Stimulated activated CD4-positive, alpha-beta T cell treated with anti-CD3 and anti-CD28 coated beads, Interleukin-1b, Interleukin-23, amount 100 ng/mL, for 48 hours (primary cell): ENCODE measurements around the gene MIS18A.
A peak's percentile ranks its signal among the peaks of the same experiment; 100 is the strongest.

ENCODE experiments used
- DNase-seq: peaks from one replicate; pipeline ENCODE4 v3.0.0-alpha.2; 2020

MIS18A gene

GRCh38 chr21:32278518-32279376 lies at the start of gene MIS18A:
Gene MIS18A (minus strand): TSS chr21:32279049. CDS start chr21:32279014, 35 bp downstream.
- peak; percentile 99 for DNase-seq

GRCh38 chr21:32328595-32328994 lies 49.7 kb upstream of the MIS18A start:
- DNase-seq: no peak

DNA sequence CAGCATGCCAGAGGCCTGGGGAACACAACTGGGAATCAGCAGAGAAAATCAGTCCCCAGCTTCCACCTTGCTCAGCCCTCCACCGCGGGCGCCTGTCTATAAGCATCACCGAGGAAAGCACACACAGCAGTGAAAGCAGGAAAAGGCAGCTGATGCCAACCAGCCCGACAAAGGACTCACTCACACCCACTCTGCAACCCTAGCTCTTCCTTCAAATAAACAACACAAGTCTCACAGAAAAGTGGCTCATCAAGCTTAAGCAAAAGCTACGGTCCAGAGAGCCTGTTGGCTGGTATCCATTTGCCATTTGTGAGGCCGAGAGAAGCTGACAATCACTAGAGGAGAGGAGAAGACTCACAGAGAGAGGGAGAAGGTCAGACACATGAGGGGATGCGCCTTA lies 46.9 kb upstream of the MIS18A start:
- no peak for DNase-seq

DNA sequence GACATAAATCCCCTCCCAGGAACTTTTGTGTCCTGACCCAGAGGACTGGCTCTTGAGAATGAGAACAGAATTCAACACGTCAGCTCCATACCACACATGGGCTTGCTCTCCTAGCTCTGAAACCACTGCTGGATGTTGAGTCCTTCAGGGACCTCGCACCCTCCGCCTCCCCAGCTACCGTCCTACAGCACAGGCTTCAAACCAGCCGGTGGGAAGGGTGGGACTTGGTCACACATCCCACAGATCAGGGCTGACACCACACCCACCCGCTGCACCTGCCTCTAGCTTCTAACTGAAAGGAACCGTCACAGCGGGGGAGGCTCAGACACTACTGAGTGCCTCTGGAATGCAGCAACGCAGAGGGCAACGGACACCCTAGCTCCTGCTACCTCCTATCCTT lies 43.8 kb upstream of the MIS18A start:
- DNase-seq: no peak

DNA sequence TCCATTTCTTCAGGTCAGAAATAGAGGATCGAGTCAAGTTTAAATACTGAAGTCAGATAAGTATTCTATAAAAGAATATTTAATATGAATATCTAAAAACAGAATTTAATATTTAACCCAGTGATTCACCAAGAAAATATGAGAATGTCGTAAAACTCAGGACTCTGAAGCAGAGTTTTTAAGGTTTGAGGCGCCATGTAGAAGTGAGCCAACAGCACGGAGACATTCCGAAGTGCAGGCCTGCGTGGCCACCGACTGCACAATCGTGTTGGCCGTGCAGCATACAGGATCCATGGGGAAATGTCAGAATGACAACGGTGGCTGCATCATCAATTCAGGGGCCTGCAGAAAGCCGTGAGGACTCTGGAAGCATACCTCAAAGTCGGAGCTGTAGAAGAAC lies 43.3 kb upstream of the MIS18A start:
- no peak for DNase-seq

DNA sequence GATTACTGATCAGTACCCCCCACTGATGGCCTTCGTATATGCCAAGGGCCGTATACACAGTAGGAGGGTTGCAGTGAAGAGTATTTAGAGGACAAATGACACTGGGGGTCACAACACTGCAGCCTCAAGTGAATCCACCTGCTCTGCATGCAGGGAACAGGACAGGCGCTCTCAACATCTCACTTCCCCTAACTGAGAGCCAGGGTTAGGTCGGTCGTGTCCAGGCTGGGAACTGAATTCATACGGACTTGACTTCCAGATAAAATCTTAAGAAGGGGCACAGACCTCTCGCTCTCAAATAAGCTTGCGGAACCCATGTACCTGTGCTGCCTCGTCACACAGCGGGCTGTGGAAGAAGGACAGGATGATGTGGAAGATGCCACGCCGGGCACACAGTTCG lies 42.6 kb upstream of the MIS18A start:
- no peak for DNase-seq

DNA sequence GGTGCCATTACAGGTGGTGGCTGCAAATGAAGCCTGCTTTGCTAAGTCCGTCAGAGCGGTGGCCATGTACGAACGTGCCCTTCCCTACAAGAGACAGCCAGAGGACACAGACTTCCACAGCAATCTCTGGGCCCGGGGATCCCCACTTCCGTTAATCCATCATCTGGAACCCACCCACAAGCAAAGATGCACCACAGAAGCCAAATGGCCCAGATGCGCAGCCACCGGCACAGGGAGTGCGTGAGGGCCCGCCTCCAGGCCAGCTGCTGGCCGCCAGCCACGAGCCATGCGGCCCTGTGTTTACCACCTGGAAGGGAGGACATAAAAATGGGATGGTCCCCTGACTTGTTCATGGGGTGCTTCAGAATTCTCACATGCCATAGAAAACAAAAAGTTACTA lies 41.9 kb upstream of the MIS18A start:
- no peak for DNase-seq

GRCh38 chr21:32320059-32320458 lies 41.2 kb upstream of the MIS18A start:
- DNase-seq: no peak

DNA sequence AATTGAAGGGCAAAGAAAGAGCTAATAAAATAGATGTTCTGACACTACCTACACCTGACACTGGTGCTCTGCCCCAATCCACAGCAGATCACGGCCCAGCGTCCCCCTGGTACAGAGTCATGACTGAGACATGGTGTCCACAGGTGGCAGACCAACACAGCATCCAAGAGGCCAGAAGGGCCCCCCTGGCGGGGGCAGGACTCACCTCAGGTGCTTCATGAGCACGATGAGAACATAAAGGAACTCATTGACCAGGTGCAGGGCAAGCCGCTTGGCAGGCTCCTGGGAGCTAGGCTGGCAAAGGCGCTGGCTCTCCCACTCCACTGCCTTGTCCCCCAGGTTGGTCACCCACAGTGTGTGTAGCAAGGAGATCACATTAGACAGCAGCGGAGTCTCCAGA lies 40.2 kb upstream of the MIS18A start:
- DNase-seq: no peak

DNA sequence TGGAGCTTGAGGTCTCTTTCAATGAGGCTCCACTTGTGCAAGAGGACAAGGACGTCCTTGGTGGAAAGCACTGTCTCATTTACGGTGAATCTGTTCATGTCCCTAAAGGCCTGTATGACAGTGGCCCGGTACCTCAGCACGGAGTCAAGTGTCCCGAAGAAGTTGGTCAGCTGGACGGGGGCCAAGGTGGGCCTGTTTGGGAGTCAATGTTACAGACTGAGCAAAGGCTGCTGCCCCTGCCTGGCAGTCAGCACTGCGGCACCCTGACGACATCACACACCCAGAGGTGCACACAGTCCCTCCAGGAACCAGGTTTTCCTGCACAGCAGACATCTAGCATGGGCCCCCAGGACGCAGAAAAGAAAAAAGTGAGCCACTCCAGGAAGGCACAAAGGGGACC lies 38.9 kb upstream of the MIS18A start:
- DNase-seq: no peak

DNA sequence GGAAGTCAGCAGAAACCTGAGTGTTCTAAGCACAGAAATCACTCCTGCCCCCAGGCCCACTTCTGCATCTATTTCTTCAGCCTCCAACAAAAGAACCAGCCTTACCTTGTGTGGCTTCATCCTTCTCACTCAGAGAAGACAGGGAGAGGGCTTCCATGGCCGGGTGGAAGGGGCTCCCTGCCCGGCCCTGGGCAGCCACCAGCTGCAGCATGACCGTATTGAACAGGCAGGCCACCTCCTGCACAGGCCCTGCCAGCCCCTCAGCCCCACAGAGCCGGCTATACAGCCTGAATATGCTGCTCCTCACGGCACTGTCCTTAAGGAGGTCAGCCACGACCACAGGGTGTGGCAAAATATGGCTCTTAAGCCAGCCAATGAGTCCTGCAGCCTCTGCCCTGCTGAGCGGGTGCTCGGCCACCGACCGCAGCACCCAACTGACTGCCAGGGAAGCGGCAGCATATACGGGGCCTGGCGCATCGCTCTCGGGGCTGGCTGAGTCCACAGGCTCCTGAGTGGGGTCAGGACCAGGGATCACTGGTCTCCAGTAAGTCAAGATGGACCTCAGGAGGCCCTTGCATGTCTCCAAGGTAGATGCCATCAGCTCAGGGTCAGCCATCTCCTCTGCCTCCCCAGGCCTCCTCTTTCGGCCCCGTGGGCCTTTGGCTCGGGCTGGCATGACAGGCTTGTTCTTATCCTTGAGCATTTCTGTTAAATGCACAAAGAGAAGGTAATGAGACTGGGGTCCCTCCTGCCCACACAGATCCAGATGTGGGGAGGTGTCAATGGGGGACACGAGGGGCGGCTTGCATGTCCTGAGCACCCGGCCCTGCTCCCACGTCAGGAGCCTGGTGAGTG lies 37.7 kb upstream of the MIS18A start:
- no peak for DNase-seq

DNA sequence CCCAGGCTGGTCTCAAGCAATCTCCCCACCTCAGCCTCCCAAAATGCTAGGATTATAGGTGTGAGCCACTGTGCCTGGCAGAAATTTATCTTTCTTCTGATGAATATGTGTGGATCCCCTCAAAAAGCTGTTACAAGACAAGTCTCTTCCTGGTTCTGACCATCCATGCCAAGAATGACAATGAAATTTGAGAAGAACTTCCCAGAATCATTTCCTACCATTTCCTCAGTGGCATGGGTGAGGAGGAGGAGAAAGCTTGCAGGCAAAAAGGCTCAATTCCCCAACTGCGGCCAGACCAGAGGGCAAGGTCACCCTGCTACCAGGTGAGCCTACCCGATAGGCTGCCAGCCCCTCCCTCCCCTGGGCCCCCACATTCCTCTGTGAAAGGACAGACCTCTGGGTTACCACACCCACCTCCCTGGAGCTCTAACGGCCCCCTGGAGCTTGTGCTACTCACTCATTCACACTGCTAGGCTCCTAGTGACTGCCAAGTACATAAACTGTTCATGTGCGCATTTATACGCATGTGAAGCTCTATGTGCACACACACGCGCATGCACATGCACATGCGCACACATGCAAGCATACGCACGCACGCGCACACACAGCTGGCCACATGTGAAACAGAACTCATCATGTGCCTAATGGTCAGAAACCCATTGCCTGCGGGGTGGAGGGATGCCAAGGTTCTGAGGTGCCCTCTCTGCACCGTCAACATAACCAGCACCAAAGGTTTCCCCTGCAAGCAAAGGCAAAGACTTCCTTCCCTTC lies 36.8 kb upstream of the MIS18A start:
- no peak for DNase-seq

DNA sequence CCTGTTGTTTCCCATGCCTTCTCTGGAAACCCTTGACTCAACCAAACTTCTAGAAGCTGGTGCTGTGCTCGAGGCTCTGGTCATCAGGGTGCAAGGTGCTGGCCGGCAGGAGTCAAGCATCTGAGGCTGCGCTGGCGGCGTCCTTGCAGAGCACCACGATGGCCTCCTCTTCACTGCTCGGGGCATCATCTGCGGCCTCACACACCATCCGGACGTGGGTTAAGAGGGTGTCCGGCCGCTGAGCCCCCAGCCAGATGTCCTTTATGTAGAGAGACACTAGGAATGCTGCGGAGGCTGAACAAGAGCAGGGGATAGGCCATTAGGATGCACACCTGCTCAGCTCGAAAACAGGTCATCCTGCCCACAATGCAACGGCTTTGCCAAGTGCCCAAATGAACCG lies 36.0 kb upstream of the MIS18A start:
- no peak for DNase-seq

DNA sequence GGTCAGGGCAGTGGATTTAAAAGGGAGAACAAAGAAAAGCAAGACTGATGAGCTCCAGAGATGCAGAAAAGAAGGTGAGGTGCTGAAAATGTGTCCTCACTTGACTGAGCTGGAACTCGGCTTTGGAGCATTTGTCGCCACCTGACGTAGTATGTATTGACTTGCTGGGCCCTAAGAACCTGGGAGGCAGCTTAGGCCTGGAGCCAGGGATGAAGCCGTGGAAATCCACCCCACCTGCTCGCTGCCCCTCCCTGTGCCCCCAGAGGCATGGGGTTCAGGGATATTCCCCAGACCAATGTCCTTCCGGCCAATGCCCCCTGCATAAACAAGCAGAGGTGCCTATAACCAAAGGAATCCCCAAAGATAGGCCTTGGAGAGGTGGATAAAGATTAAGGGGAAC lies 34.1 kb upstream of the MIS18A start:
- DNase-seq: no peak

GRCh38 chr21:32312326-32312725 lies 33.5 kb upstream of the MIS18A start:
- no peak for DNase-seq

DNA sequence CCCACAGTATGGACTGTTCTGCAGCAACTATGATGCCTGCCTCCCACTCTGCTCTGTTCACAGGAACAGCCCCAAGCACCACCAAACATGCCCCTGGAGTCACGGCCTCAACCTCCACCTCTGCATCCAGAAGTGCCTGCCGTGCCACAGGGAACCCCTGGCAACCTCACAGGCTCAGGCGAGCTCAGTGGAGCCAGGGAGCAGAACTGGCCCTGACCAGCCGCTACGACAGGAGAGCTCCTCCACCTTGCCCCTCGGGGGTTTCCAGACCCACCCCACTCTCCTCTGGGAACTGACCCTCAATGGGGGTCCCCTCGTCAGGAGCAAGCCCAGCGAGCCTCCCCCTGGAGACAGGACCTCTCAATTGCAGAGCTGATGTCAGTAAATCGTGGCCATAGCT lies 32.8 kb upstream of the MIS18A start:
- no peak for DNase-seq

DNA sequence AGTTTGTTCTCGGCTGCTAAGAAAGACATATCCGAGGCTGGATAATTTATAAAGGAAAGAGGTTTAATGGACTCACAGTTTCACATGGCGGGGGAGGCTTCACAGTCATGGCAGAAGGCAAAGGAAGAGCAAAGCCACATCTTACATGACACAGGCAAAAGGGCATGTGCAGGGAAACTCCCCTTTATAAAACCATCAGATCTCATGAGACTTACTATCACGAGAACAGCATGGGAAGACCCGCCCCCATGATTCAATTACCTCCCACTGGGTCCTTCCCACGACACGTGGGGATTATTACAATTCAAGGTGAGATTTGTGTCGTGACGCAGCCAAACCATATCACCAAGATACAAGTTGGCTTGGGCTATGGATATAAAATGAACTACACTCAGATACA lies 32.1 kb upstream of the MIS18A start:
- DNase-seq: peak; percentile 15

- no peak for DNase-seq
These were observed 31.1 kb upstream of the MIS18A start for GRCh38 chr21:32309906-32310460.

DNA sequence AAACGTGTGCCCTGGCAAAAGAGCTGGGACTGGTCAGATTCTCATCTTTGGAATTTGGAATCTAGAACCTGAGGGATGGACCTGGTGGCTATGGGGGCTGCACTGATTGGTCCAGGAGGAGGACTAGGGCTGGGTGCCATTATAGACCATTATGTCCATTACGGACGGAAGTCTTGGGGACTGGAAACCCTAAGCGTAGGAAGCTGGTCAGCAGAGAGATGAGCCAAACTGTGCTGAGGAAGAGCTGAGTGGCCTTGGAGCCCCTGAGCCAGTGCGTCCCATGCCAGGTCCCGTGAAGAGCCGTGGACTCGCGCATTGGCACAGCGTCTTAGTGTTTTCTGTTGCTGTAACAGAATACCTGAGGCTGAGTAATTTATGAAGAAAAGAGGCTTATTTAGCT lies 29.8 kb upstream of the MIS18A start:
- DNase-seq: no peak

DNA sequence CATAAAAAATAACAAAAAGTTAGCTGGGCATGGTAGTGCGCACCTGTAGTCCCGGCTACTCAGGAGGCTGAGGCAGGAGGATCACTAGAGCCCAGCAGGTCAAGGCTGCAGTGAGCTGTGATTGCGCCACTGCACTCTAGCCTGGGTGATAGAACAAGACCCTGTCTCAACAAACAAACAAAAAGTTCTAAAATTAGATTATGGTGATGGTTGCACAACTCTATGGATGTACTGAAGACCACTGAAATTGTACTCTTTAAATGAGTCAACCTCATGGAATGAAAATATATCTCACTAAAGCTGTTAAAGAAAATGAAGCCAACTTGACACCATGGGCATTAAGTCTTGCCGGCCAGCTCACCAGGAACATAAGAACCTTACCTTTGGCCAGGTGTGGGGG lies 28.9 kb upstream of the MIS18A start:
- DNase-seq: no peak

GRCh38 chr21:32306021-32306780 lies 27.4 kb upstream of the MIS18A start:
- no peak for DNase-seq

- no peak for DNase-seq
These were observed 26.1 kb upstream of the MIS18A start for GRCh38 chr21:32304998-32305397.
